OCI-LY7 (cell line): Measurements from ENCODE around the gene PDZRN4. TPM values are rescaled to one million over a fixed set of nuclear protein-coding genes. Genes with fewer than 3 reads are reported as not detected.

Experiments used
- BruUV-seq: library from RNA; stranded (reverse); fragments of 400-500 nt; replicated peaks from 2 replicates; lab custom pipeline; 2021; lab: Mats Ljungman, UMichigan
- CTCF ChIA-PET: fragments of 300-600 bp; sonication (Branson Sonifier 250); formaldehyde crosslinking; loops from one replicate; lab custom pipeline; 2022; ENCODE audit warnings: antibody characterized with exemption; ENCODE audit not compliant: unreplicated experiment; lab: Charles Lee
- POLR2A ChIA-PET: fragments of 300-600 bp; sonication (Branson Sonifier 250); formaldehyde crosslinking; loops from one replicate; lab custom pipeline; 2022; ENCODE audit warnings: antibody characterized with exemption; lab: Charles Lee
- DNase-seq: peaks from one replicate; pipeline ENCODE4 v3.0.0-alpha.2; 2015; ENCODE audit warnings: low spot score
- H2AFZ ChIP-seq: fragments of 200-600 bp; sonication (generic), shearing (Covaris generic); 2 replicates; pipeline ENCODE4 v1.6.1; 2014; ENCODE audit warnings: mild to moderate bottlenecking, antibody characterized with exemption, low read length, moderate library complexity
- H3K27ac ChIP-seq: fragments of 200-600 bp; sonication (generic); 2 replicates; pipeline ENCODE4 v1.5.1; 2014; ENCODE audit warnings: mixed run types, low read depth, mild to moderate bottlenecking, moderate library complexity, low read length, inconsistent platforms; ENCODE audit not compliant: poor library complexity, severe bottlenecking
- H3K36me3 ChIP-seq: fragments of 200-600 bp; sonication (generic); 2 replicates; pipeline ENCODE4 v1.6.1; 2014; ENCODE audit warnings: mild to moderate bottlenecking, antibody characterized with exemption, low read length, moderate library complexity, mixed read lengths; ENCODE audit not compliant: insufficient read depth
- H3K4me1 ChIP-seq: fragments of 200-600 bp; sonication (generic); 2 replicates; pipeline ENCODE4 v1.5.1; 2014; ENCODE audit warnings: mild to moderate bottlenecking, low read length; ENCODE audit not compliant: insufficient read depth, poor library complexity, severe bottlenecking
- H3K4me2 ChIP-seq: fragments of 200-600 bp; sonication (generic); 2 replicates; pipeline ENCODE4 v1.6.1; 2014; ENCODE audit warnings: mild to moderate bottlenecking, low read length
- H3K4me3 ChIP-seq: fragments of 200-600 bp; sonication (generic); 2 replicates; pipeline ENCODE4 v1.5.1; 2014; ENCODE audit warnings: mild to moderate bottlenecking, low read depth, low read length; ENCODE audit not compliant: poor library complexity, severe bottlenecking
- H3K79me2 ChIP-seq: fragments of 200-600 bp; sonication (generic); 2 replicates; pipeline ENCODE4 v1.6.1; 2016; ENCODE audit warnings: low read depth, mild to moderate bottlenecking, low read length, moderate library complexity, mixed read lengths; ENCODE audit not compliant: insufficient read depth
- H3K9me2 ChIP-seq: fragments of 200-600 bp; sonication (generic); 2 replicates; pipeline ENCODE4 v1.6.1; 2016; ENCODE audit warnings: mild to moderate bottlenecking, low read length, mixed read lengths; ENCODE audit not compliant: insufficient read depth
- H3K9me3 ChIP-seq: fragments of 200-600 bp; sonication (generic); 2 replicates; pipeline ENCODE4 v1.6.1; 2014; ENCODE audit warnings: mild to moderate bottlenecking, mixed run types, low read length, mixed read lengths
- H4K20me1 ChIP-seq: fragments of 200-600 bp; sonication (generic); 2 replicates; pipeline ENCODE4 v1.6.1; 2014; ENCODE audit warnings: mild to moderate bottlenecking, antibody characterized with exemption, low read length, moderate library complexity, mixed read lengths; ENCODE audit not compliant: insufficient read depth
- CTCF ChIP-seq: fragments of 200-600 bp; sonication (generic); conservative IDR thresholded peaks from 2 replicates; pipeline ENCODE4 v1.5.1; 2014; ENCODE audit warnings: mild to moderate bottlenecking, antibody characterized with exemption, low read length, moderate library complexity, mixed read lengths
- EZH2phosphoT487 ChIP-seq: fragments of 200-600 bp; sonication (generic); IDR thresholded peaks from 2 replicates; pipeline ENCODE4 v1.6.1; 2018; ENCODE audit warnings: low read depth, borderline replicate concordance, mild to moderate bottlenecking, mixed run types, antibody characterized with exemption, low read length, moderate library complexity, mixed read lengths
- intact Hi-C: fragments of 100-400 bp; cut with micrococcal nuclease; formaldehyde crosslinking; loops from one replicate; pipeline ENCODE4 v1.10.0; 2022; ENCODE audit not compliant: unreplicated experiment
- total RNA-seq, 2 experiments: library from RNA; depleted of rRNA in 1 of 2; stranded (reverse); fragments of >200 nt in 1 of 2; shearing (Covaris generic) in 1 of 2; gene quantifications; 2 replicates each; pipeline ENCODE4 v1.2.3, GENCODE V29; 2014 to 2022

The PDZRN4 gene
- total RNA-seq, 2 experiments from 2014 or later, result 6.8 to 16.8 TPM

GRCh38 chr12:41334390-41334789, 146.3 kb downstream of the PDZRN4 start:
- ChIA-PET CTCF (no interaction called here), POLR2A (interaction anchor here (0.6 kb wide), 1 partner anchor 1104 kb away, joined by 3 read pairs; no protein-coding TSS in a partner anchor)
- Histone ChIP-seq H3K4me1 (no peaks in the 10 kb centered on the region), H3K4me2 (no peak overlapping the region), H3K79me2 (no peaks in the 10 kb centered on the region), H4K20me1 (no peaks in the 10 kb centered on the region), H3K27ac (no peak overlapping the region), H3K9me3 (no peaks in the 10 kb centered on the region), H2AFZ (no peak overlapping the region), H3K9me2 (0 out of 2 replicates have a peak, but pooled peaks cover 8% of the 10 kb centered on the region), H3K36me3 (no peaks in the 10 kb centered on the region), H3K4me3 (no peak overlapping the region)
- no peak for DNase-seq
- no peak for TF ChIP-seq EZH2phosphoT487
- TF ChIP-seq CTCF, result no peak
- intact Hi-C loops, result no loop called here
- BruUV-seq, result no TSS peak

GRCh38 chr12:41336041-41336549, 148.0 kb downstream of the PDZRN4 start:
- Histone ChIP-seq H2AFZ (no peak overlapping the region), H3K27ac (no peak overlapping the region), H3K9me3 (no peaks in the 10 kb centered on the region), H3K9me2 (0 out of 2 replicates have a peak, but pooled peaks cover 8% of the 10 kb centered on the region), H3K4me2 (no peak overlapping the region), H4K20me1 (no peaks in the 10 kb centered on the region), H3K79me2 (no peaks in the 10 kb centered on the region), H3K4me1 (no peaks in the 10 kb centered on the region), H3K4me3 (no peak overlapping the region), H3K36me3 (no peaks in the 10 kb centered on the region)
- BruUV-seq, result no TSS peak
- ChIA-PET CTCF (no interaction called here), POLR2A (no interaction called here)
- intact Hi-C loops, result no loop called here
- no peak for TF ChIP-seq EZH2phosphoT487
- no peak for DNase-seq

GRCh38 chr12:41339784-41340183, 151.7 kb downstream of the PDZRN4 start:
- no TSS peak for BruUV-seq
- no peak overlapping the region for H3K27ac ChIP-seq
- CTCF ChIA-PET, result no interaction called here

More at GRCh38 chr12:41339784-41340183, 151.7 kb downstream of the PDZRN4 start:
- POLR2A ChIA-PET, result interaction anchor here (0.9 kb wide), 1 partner anchor 17 kb away, joined by 3 read pairs; no protein-coding TSS in a partner anchor
- H3K36me3 ChIP-seq, result no peaks in the 10 kb centered on the region
- no peak for DNase-seq
- H3K4me3 ChIP-seq, result no peak overlapping the region
- no peaks in the 10 kb centered on the region for H3K79me2 ChIP-seq
- no peaks in the 10 kb centered on the region for H3K9me3 ChIP-seq
- H3K4me1 ChIP-seq, result no peaks in the 10 kb centered on the region
- H3K4me2 ChIP-seq, result no peak overlapping the region
- H3K9me2 ChIP-seq, result 0 out of 2 replicates have a peak, but pooled peaks cover 8% of the 10 kb centered on the region
- H2AFZ ChIP-seq, result no peak overlapping the region
- H4K20me1 ChIP-seq, result no peaks in the 10 kb centered on the region
- intact Hi-C loops, result no loop called here
- TF ChIP-seq EZH2phosphoT487 (no peak), CTCF (no peak)
